SK-N-SH treated with all-trans-retinoic acid at 6 μM for 48 hours (cell line): ENCODE results near the gene EEF2KMT.
"Not testable (repeated sequence)": the region's sequence is repeated elsewhere in the genome, so short reads cannot be mapped to it uniquely, and the experiment has no call there.

Experiments used
- ATAC-seq: fragments of 200-7000 bp; cut with Tn5 transposase; 3 replicates; pipeline ENCODE4 v1.9.1; 2020; ENCODE audit warnings: mild to moderate bottlenecking, moderate library complexity
- PPARA ChIP-seq: fragments of 250-450 bp; sonication (Bioruptor Pico); IDR thresholded peaks from 2 replicates; pipeline ENCODE4 v1.5.0; 2020; ENCODE audit warnings: mild to moderate bottlenecking, borderline replicate concordance

EEF2KMT gene

GRCh38 chr16:5108505-5109158 is 11.0 kb upstream of the EEF2KMT start:
- TF ChIP-seq PPARA (CRISPR knock-in tag): no peak
- ATAC-seq: no peak

DNA sequence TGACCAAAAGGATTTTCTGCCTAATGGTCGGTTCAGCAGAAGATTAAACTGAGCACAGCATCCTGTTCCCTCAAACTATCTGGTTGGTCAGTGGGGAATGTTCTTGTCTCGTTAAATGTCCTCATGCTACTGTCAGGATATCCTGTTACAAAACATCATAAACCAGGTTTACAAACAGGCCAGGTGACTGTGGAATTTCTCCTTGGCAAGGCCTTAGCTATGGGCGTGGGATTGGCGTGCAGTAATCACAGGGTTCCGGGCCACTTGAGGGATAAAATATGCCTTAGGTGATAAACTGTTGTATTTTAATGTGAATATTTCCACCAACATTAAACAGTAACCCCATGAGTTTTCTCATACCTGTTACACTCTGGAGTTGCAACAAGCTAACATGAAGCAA is 7.4 kb upstream of the EEF2KMT start:
- not testable (repeated sequence) for ATAC-seq

- ATAC-seq: not testable (repeated sequence)
Observed at GRCh38 chr16:5103296-5104032, 5.9 kb upstream of the EEF2KMT start.

DNA sequence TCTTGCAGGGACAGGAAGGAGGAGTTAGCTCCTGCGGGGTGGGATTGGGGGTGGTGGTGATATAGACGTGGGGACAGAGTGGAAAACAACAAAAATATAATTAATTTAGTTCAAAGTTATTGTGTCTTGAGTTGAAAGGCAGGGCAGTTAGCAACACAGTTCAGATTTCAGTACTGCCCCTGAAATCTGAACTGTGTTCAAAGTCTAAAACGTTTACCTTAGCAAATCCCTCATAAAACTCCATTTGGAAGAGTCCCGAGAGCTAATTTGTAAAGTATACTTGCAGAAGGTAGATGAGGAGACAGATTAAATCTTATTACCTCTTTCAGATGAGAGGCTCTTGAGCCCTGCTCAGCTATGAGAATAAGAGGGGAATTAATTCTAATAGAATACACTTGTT is 1.6 kb upstream of the EEF2KMT start:
- ATAC-seq: not testable (repeated sequence)

GRCh38 chr16:5098221-5099159 is 895 bp upstream of the EEF2KMT start:
- not testable (repeated sequence) for ATAC-seq

DNA sequence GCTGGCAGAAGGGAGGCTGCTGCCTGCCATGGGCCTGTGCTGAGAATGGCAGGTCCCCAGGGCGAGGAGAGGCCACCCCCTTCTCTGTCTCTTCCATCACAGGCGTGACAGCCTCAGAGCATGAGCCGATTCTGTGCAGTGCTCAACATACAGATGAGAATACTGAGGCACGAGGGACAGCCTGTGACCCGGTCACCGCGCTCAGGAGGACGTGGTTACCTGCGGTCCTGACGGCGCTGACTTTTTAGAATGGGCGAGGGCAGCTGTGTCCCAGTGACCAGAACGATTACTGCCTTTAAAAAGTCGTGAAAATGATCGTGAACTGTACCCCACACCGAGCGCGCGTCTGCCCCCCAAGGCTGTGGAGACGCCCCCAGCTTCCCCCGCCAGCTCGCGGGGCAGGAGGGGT is 530 bp downstream of the EEF2KMT start:
- ATAC-seq: not testable (repeated sequence)

GRCh38 chr16:5096437-5097060 is 1.0 kb downstream of the EEF2KMT start:
- not testable (repeated sequence) for ATAC-seq

- ATAC-seq: not testable (repeated sequence)
Observed at GRCh38 chr16:5095145-5095830, 2.3 kb downstream of the EEF2KMT start.

- not testable (repeated sequence) for ATAC-seq
Observed at GRCh38 chr16:5093746-5094145, 3.8 kb downstream of the EEF2KMT start.

DNA sequence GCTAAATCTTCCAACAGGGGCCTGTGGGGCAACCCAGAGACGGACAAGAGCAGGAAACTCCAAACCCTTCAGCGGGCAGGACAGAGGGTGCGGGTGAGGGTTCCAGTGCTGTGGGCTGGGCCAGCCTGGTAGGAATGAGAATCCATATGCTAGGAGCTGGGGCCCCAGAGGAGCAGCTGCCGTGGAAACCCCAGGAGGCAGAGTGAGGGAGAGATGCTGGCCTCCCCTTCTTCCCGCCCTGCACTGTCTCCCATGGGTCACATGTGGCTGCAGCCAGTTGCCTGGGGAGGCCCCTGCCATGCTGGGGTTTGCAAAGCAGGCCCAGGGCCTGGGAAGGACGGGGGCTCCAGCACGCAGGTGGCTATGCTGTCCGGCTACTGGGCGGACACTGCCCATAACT is 4.5 kb downstream of the EEF2KMT start:
- not testable (repeated sequence) for ATAC-seq

- ATAC-seq: not testable (repeated sequence)
Observed at GRCh38 chr16:5090592-5090991, 7.0 kb downstream of the EEF2KMT start.

GRCh38 chr16:5089911-5090555 is 7.6 kb downstream of the EEF2KMT start:
- not testable (repeated sequence) for ATAC-seq

DNA sequence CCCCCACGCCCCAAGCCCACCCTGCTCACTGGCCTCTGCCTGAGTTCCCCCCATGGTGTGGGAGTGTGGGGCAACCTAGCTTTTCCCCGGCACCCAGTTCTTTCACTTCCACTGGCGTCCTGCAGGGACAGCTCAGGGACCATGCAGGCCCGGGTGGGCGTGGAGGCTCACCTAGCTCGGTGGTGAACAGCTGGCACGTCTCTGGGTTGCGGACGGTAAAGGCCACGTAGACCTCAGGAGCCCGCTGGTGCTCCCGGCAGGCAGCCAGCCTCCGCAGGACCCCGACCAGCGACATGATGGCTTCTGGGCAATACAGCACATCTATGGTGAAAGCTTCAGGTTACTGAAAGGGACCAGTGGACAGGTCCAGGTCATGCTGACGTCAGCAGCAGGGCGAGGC is 8.7 kb downstream of the EEF2KMT start:
- ATAC-seq: not testable (repeated sequence)

GRCh38 chr16:5088086-5088790 is 9.4 kb downstream of the EEF2KMT start:
- ATAC-seq: not testable (repeated sequence)

DNA sequence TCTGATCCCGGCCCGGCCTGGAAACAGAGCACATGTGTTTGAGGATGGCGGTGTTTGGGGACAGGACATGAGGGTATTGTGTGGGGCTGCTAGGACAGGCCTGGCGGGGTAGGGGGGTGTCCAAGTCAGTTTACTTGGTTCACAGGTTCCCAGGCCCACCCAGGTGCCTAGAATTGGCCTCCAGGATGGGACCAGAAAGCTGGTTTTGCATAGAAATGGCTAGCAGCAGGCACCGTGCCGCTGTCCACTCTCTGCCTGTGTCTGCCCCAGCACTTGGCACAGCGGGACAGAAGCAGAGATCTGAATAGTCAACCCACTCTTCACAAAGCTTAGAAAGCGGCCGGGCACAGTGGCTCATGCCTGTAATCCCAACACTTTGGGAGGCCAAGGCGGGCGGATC is 11.9 kb downstream of the EEF2KMT start:
- ATAC-seq: not testable (repeated sequence)

DNA sequence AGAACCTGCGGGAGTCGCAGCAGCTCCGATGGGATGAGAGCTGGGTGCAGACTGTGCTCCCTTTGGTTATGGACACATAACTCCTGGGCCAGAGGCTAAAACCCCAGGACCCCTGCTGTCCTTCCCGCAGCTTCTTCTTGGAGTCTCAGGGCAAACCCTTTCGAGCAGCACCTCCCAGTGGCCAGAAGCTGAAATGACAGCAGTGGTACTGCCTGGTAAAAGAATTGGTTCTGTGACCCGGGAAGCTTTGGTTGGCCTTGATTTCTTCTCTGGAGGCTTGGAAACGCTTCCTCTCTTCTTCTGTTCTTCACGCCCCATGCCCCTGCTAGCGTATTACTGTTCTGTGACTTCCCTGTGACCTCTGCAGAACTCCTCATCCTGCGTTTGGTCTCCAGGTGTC is 12.8 kb downstream of the EEF2KMT start:
- not testable (repeated sequence) for ATAC-seq

- not testable (repeated sequence) for ATAC-seq
Observed at GRCh38 chr16:5084099-5084731, 13.4 kb downstream of the EEF2KMT start.

- not testable (repeated sequence) for ATAC-seq
Observed at GRCh38 chr16:5083646-5084045, 13.9 kb downstream of the EEF2KMT start.

GRCh38 chr16:5080996-5081395 is 16.6 kb downstream of the EEF2KMT start:
- not testable (repeated sequence) for ATAC-seq

GRCh38 chr16:5080461-5080860 is 17.1 kb downstream of the EEF2KMT start:
- not testable (repeated sequence) for ATAC-seq
